Gastrocnemius medialis (tissue), 4 donors: ENCODE measurements around the gene RAD51B. TPM values are rescaled to one million over a fixed set of nuclear protein-coding genes. Genes with fewer than 3 reads are reported as not detected.

Experiments
- ATAC-seq, 2 donors: fragments of 150-250 bp; one replicate each; pipeline ENCODE4 v1.9.1; 2016
- DNase-seq, 2 donors: peaks; one replicate each; pipeline ENCODE4 v3.0.0-alpha.2; 2019
- H3K27ac ChIP-seq, 4 donors: fragments of 200-600 bp; sonication (generic); 1 replicate in 1 of 4; 2 replicates in 3 of 4; pipeline ENCODE4 v1.5.1; 2016 to 2018; ENCODE audit warnings: mild to moderate bottlenecking in 2 of 4, moderate library complexity in 1 of 4
- H3K27me3 ChIP-seq, 3 donors: fragments of 200-600 bp; sonication (generic) in 2 of 3; 1 replicate in 1 of 3; 2 replicates in 2 of 3; pipeline versions ENCODE4 v1.5.1 to v1.6.0; 2016 to 2019; ENCODE audit warnings: mild to moderate bottlenecking in 1 of 3, moderate library complexity in 1 of 3
- H3K36me3 ChIP-seq, 2 donors: fragments of 200-600 bp; sonication (generic) in 1 of 2; one replicate each; pipeline ENCODE4 v1.5.1; 2017 to 2018
- H3K4me1 ChIP-seq, 2 donors: fragments of 200-600 bp; sonication (generic) in 1 of 2; one replicate each; pipeline ENCODE4 v1.5.1; 2016 to 2017; ENCODE audit warnings: mild to moderate bottlenecking in 2 of 2
- H3K4me3 ChIP-seq, 4 donors: fragments of 200-600 bp; sonication (generic) in 3 of 4; 1 replicate in 1 of 4; 2 replicates in 3 of 4; pipeline ENCODE4 v1.5.1; 2016 to 2019; ENCODE audit warnings: mild to moderate bottlenecking in 2 of 4
- H3K9me3 ChIP-seq, 3 donors: fragments of 200-600 bp; sonication (generic) in 2 of 3; 1 replicate in 1 of 3; 2 replicates in 2 of 3; pipeline ENCODE4 v1.5.1; 2016 to 2019
- POLR2A ChIP-seq, 2 donors: fragments of 450-650 bp; IDR thresholded peaks; one replicate each; pipeline ENCODE4 v1.6.1; 2017; ENCODE audit warnings: antibody characterized with exemption in 2 of 2, mild to moderate bottlenecking in 2 of 2, moderate library complexity in 2 of 2
- in situ Hi-C, 4 donors: fragments of 200-750 bp; cut with MboI; loops; one replicate each; pipeline versions ENCODE4 v1.15.0 to v1.8.0; 2017; ENCODE audit warnings: low sequenced_read_pairs in 4 of 4
- intact Hi-C: fragments of 100-400 bp; cut with DNase I; formaldehyde crosslinking; loops from one replicate; pipeline ENCODE4 v1.15.1; 2023; ENCODE audit warnings: low total_unique reads
- total RNA-seq, 4 donors: library from RNA; depleted of rRNA; stranded (reverse); fragments of >200 nt; gene quantifications; one replicate each; pipeline versions ENCODE4 v1.1.0 to v1.2.3, GENCODE V29; 2016
- TF ChIP-seq, protein P1 (sequence below), 5 experiments: fragments of 450-650 bp in 3 of 5; fragments of 200-600 bp in 2 of 5; sonication (generic) in 2 of 5; IDR thresholded peaks in 4 of 5; conservative IDR thresholded peaks in 1 of 5; 1 replicate in 4 of 5; 2 replicates in 1 of 5; pipeline ENCODE4 v1.5.1; 2016 to 2019; ENCODE audit warnings: antibody characterized with exemption in 5 of 5, mild to moderate bottlenecking in 3 of 5, moderate library complexity in 3 of 5

Gene RAD51B
- total RNA-seq, 4 donors from 2014 or later: 1.6 to 3.3 (median 2.4) TPM

DNA sequence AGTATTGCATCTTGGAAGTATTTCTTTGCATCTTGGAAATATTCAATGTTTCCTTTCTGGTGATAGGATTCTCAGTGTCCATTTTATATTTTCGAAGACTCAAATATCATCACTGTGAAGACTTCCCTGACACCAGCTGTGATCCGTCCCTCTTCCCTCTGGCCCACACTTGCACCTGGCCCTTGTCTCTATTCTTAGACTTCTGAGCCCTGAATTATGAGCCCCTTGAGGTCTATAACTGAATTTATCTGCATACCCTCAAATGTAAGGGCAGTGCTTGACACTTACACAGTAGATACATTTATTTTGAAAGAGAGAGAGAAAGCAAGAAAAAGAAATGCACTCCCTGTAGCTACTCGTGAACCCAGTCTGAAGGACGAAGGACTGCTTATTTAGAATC lies 596.6 kb downstream of the RAD51B start:
- no peak for ATAC-seq
- Histone ChIP-seq H3K4me1 (no peaks in the 10 kb centered on the region), H3K27ac (no peak overlapping the region), H3K9me3 (no peaks in the 10 kb centered on the region), H3K4me3 (no peak overlapping the region), H3K36me3 (no peaks in the 10 kb centered on the region), H3K27me3 (no peaks in the 10 kb centered on the region)
- intact Hi-C loops: no loop called here
- in situ Hi-C loops: no loop called here
- TF ChIP-seq POLR2A (IDR thresholded peaks at IDR 0.05): no peak
- TF ChIP-seq, protein P1, sequence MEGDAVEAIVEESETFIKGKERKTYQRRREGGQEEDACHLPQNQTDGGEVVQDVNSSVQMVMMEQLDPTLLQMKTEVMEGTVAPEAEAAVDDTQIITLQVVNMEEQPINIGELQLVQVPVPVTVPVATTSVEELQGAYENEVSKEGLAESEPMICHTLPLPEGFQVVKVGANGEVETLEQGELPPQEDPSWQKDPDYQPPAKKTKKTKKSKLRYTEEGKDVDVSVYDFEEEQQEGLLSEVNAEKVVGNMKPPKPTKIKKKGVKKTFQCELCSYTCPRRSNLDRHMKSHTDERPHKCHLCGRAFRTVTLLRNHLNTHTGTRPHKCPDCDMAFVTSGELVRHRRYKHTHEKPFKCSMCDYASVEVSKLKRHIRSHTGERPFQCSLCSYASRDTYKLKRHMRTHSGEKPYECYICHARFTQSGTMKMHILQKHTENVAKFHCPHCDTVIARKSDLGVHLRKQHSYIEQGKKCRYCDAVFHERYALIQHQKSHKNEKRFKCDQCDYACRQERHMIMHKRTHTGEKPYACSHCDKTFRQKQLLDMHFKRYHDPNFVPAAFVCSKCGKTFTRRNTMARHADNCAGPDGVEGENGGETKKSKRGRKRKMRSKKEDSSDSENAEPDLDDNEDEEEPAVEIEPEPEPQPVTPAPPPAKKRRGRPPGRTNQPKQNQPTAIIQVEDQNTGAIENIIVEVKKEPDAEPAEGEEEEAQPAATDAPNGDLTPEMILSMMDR (IDR thresholded peaks at IDR 0.05 in 4 of 5, conservative IDR thresholded peaks at IDR 0.05 in 1 of 5): no peak
- DNase-seq: no peak

DNA sequence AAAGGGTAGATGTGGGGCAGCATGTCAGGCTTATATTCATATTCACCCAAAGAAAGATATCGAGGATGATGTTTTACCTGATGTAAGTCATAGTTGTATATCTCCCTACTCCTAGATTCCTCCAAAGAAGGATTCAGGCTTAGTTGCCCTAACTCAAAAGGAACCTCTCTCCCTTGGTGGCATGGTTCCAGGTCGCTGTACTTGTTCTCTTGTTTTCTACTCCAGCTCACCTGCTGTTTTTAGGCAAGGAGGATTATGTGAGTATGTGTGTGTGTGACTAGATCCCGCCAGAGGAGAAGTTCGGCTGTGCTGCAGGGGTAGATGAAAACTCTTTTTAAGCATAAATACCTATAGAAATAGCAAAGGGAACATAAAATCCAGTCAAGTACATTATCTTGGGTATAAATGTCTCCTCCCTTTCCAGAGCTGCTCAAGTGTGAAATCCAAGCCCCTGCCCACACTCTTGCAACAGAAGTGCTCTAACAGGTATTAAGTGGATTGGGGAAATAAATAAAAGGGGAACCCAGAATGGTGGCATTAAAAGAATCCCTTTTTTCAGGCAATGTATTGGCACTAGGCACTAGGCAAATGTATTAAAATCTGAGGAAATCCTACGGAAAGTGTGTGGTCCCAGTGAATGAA lies 597.6 kb downstream of the RAD51B start:
- in situ Hi-C loops: no loop called here
- no peaks in the 10 kb centered on the region for H3K27me3 ChIP-seq
- no peak overlapping the region for H3K4me3 ChIP-seq
- intact Hi-C loops: no loop called here
- ATAC-seq (no peak), DNase-seq (no peak)
- no peaks in the 10 kb centered on the region for H3K4me1 ChIP-seq
- H3K36me3 ChIP-seq: no peaks in the 10 kb centered on the region
- TF ChIP-seq, protein P1 (IDR thresholded peaks at IDR 0.05 in 4 of 5, conservative IDR thresholded peaks at IDR 0.05 in 1 of 5): no peak
- TF ChIP-seq POLR2A (IDR thresholded peaks at IDR 0.05): no peak
- H3K9me3 ChIP-seq: no peaks in the 10 kb centered on the region
- no peak overlapping the region for H3K27ac ChIP-seq

GRCh38 chr14:68418174-68419118 lies 598.9 kb downstream of the RAD51B start:
- Histone ChIP-seq H3K4me3 (no peak overlapping the region), H3K36me3 (no peaks in the 10 kb centered on the region), H3K9me3 (no peaks in the 10 kb centered on the region), H3K27ac (no peak overlapping the region), H3K4me1 (no peaks in the 10 kb centered on the region), H3K27me3 (no peaks in the 10 kb centered on the region)
- TF ChIP-seq, protein P1 (IDR thresholded peaks at IDR 0.05 in 4 of 5, conservative IDR thresholded peaks at IDR 0.05 in 1 of 5): no peak
- TF ChIP-seq POLR2A (IDR thresholded peaks at IDR 0.05): no peak
- ATAC-seq: no peak
- in situ Hi-C loops: no loop called here
- DNase-seq: no peak
- intact Hi-C loops: no loop called here

DNA sequence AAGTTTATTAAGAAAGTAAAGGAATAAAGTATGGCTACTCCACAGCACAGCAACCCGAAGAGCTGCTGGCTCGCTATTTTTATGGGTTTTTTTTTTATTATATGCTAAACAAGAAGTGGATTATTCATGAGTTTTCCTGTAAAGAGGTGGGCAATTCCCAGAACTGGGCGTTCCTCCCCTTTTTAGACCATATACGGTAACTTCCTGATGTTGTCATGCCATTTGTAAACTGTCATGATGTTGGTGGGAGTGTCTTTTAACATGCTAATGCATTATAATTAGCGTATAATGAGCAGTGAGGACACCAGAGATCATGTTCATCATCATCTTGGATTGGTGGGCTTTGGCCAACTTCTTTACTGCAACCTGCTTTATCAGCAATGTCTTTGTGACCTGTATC lies 600.8 kb downstream of the RAD51B start:
- DNase-seq: no peak
- no peak for ATAC-seq
- Histone ChIP-seq H3K4me1 (no peaks in the 10 kb centered on the region), H3K27ac (no peak overlapping the region), H3K4me3 (no peak overlapping the region), H3K9me3 (no peaks in the 10 kb centered on the region), H3K27me3 (no peaks in the 10 kb centered on the region), H3K36me3 (no peaks in the 10 kb centered on the region)
- intact Hi-C loops (no loop called here), in situ Hi-C loops (no loop called here)
- TF ChIP-seq POLR2A (IDR thresholded peaks at IDR 0.05): no peak
- TF ChIP-seq, protein P1 (IDR thresholded peaks at IDR 0.05 in 4 of 5, conservative IDR thresholded peaks at IDR 0.05 in 1 of 5): no peak
